Peyer's patch (tissue), 4 donors: ENCODE results near the gene OCLN.

Experiments
- POLR2A ChIP-seq, 2 donors: fragments of 450-650 bp; IDR thresholded peaks; one replicate each; pipeline ENCODE4 v1.5.1; 2017; ENCODE audit warnings: antibody characterized with exemption in 2 of 2, mild to moderate bottlenecking in 2 of 2, moderate library complexity in 2 of 2
- TF ChIP-seq, protein P1 (sequence below), 6 experiments: fragments of 450-650 bp in 4 of 6; fragments of 200-600 bp in 2 of 6; sonication (generic) in 1 of 6; IDR thresholded peaks; one replicate each; pipeline ENCODE4 v1.5.1; 2017 to 2019; ENCODE audit warnings: antibody characterized with exemption in 6 of 6, mild to moderate bottlenecking in 3 of 6, moderate library complexity in 1 of 6

DNA sequence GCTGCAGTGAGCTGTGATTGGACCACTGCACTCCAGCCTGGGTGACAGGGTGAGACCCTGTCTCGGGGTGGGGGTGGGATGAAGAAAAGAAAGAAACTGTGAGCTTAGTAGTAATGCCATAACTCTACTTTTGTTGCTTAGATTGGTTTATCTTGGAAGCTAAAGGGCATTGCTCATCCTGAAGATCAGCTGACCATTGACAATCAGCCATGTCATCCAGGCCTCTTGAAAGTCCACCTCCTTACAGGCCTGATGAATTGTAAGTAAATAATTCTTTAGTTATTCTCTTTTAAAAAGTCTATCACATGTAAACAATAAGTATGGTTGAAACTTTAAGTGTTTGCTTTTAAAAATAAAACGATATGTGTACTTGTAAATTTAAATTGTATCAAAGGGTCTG is 11.4 kb downstream of the OCLN start:
- TF ChIP-seq, protein P1, sequence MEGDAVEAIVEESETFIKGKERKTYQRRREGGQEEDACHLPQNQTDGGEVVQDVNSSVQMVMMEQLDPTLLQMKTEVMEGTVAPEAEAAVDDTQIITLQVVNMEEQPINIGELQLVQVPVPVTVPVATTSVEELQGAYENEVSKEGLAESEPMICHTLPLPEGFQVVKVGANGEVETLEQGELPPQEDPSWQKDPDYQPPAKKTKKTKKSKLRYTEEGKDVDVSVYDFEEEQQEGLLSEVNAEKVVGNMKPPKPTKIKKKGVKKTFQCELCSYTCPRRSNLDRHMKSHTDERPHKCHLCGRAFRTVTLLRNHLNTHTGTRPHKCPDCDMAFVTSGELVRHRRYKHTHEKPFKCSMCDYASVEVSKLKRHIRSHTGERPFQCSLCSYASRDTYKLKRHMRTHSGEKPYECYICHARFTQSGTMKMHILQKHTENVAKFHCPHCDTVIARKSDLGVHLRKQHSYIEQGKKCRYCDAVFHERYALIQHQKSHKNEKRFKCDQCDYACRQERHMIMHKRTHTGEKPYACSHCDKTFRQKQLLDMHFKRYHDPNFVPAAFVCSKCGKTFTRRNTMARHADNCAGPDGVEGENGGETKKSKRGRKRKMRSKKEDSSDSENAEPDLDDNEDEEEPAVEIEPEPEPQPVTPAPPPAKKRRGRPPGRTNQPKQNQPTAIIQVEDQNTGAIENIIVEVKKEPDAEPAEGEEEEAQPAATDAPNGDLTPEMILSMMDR (IDR thresholded peaks at IDR 0.05): no peak
- no peak for TF ChIP-seq POLR2A (IDR thresholded peaks at IDR 0.05)
